SK-N-SH (cell line): Measurements from ENCODE around the gene ELANE. TPM values are rescaled to one million over a fixed set of nuclear protein-coding genes. Genes with fewer than 3 reads are reported as not detected.

Source experiments
- CTCF ChIA-PET: fragments of 300-600, 350-600 bp; formaldehyde crosslinking; extraction: SDS; loops from one replicate; lab custom pipeline; 2021; lab: Yijun Ruan, JAX
- POLR2A ChIA-PET: fragments of 350-600 bp; sonication (Branson Sonifier 250); formaldehyde crosslinking; extraction: SDS; loops from one replicate; lab custom pipeline; 2020; ENCODE audit warnings: antibody characterized with exemption, inconsistent platforms; lab: Yijun Ruan, JAX
- DNase-seq: peaks from one replicate; pipeline ENCODE4 v3.0.0; 2012
- H2AFZ ChIP-seq: fragments of 200-600 bp; sonication (generic); 2 replicates; pipeline ENCODE4 v1.8.1; 2016; ENCODE audit warnings: antibody characterized with exemption, mild to moderate bottlenecking, low read depth
- H3F3A ChIP-seq: fragments of 200-600 bp; sonication (generic); replicated peaks from 2 replicates; pipeline ENCODE3; 2016; ENCODE audit warnings: antibody characterized with exemption, mild to moderate bottlenecking; ENCODE audit not compliant: insufficient read depth
- H3K27ac ChIP-seq, 2 experiments: fragments of 200-500 bp in 1 of 2; fragments of 200-600 bp in 1 of 2; sonication (Bioruptor generic) in 1 of 2; sonication (generic), shearing (Covaris generic) in 1 of 2; 2 replicates each; pipeline versions ENCODE4 v1.5.1 to v1.6.1; 2014 to 2016; ENCODE audit warnings: low read depth in 2 of 2, inconsistent platforms in 1 of 2, low read length in 1 of 2, mild to moderate bottlenecking in 1 of 2, mixed read lengths in 1 of 2
- H3K27me3 ChIP-seq: fragments of 200-600 bp; sonication (generic), shearing (Covaris generic); 2 replicates; pipeline ENCODE4 v1.6.1; 2016; ENCODE audit warnings: mixed run types; ENCODE audit not compliant: insufficient read depth
- H3K36me3 ChIP-seq, 2 experiments: fragments of 200-500 bp in 1 of 2; fragments of 200-600 bp in 1 of 2; sonication (Bioruptor generic) in 1 of 2; sonication (generic) in 1 of 2; replicated peaks in 1 of 2; 2 replicates each; pipeline versions ENCODE3 to v1.5.1; 2014 to 2016; ENCODE audit warnings: low read length in 1 of 2, mild to moderate bottlenecking in 1 of 2; ENCODE audit not compliant: insufficient read depth in 2 of 2, control insufficient read depth in 1 of 2
- H3K4me1 ChIP-seq, 2 experiments: fragments of 200-500 bp in 1 of 2; fragments of 200-600 bp in 1 of 2; sonication (Bioruptor generic) in 1 of 2; sonication (generic), shearing (Covaris generic) in 1 of 2; 2 replicates each; pipeline versions ENCODE4 v1.5.1 to v1.6.1; 2014 to 2016; ENCODE audit warnings: low read depth in 1 of 2, low read length in 1 of 2, mixed run types in 1 of 2; ENCODE audit not compliant: insufficient read depth in 2 of 2, control insufficient read depth in 1 of 2
- H3K4me2 ChIP-seq: fragments of 200-600 bp; sonication (generic), shearing (Covaris generic); 2 replicates; pipeline ENCODE4 v1.6.1; 2017; ENCODE audit warnings: mixed run types
- H3K4me3 ChIP-seq, 2 experiments: fragments of 200-500 bp in 1 of 2; fragments of 200-600 bp in 1 of 2; sonication (Bioruptor generic) in 1 of 2; sonication (generic), shearing (Covaris generic) in 1 of 2; 2 replicates each; pipeline versions ENCODE4 v1.5.1 to v1.8.1; 2014 to 2016; ENCODE audit warnings: low read depth in 2 of 2, inconsistent platforms in 1 of 2, low read length in 1 of 2, mild to moderate bottlenecking in 1 of 2, mixed read lengths in 1 of 2, moderate library complexity in 1 of 2
- H3K79me2 ChIP-seq: fragments of 200-600 bp; sonication (generic); 2 replicates; pipeline ENCODE4 v1.8.1; 2017; ENCODE audit warnings: mild to moderate bottlenecking; ENCODE audit not compliant: insufficient read depth
- H3K9ac ChIP-seq: fragments of 200-600 bp; sonication (generic); 2 replicates; pipeline ENCODE4 v1.6.1; 2017; ENCODE audit warnings: mixed run types
- H3K9me2 ChIP-seq: fragments of 200-600 bp; sonication (generic); 2 replicates; pipeline ENCODE4 v1.6.1; 2017; ENCODE audit warnings: mixed run types
- H3K9me3 ChIP-seq: fragments of 200-600 bp; sonication (generic); 2 replicates; pipeline ENCODE4 v1.6.1; 2017; ENCODE audit warnings: mixed run types, mild to moderate bottlenecking, moderate library complexity
- H4K20me1 ChIP-seq: fragments of 200-600 bp; sonication (generic); 2 replicates; pipeline ENCODE4 v1.6.1; 2017; ENCODE audit warnings: mild to moderate bottlenecking, mixed run types; ENCODE audit not compliant: insufficient read depth
- CHD2 ChIP-seq: fragments of 150-350 bp; IDR thresholded peaks from 2 replicates; pipeline ENCODE4 v1.6.1; 2018; ENCODE audit warnings: low read length; ENCODE audit not compliant: partially characterized antibody
- ELF1 ChIP-seq: IDR thresholded peaks from 2 replicates; pipeline ENCODE4 v1.4.0; 2012
- EP300 ChIP-seq, 2 experiments: IDR thresholded peaks; 2 replicates each; pipeline versions ENCODE4 v1.4.0 to v1.6.1; 2012; ENCODE audit warnings: borderline replicate concordance in 1 of 2, low read depth in 1 of 2, low read length in 1 of 2
- EZH2phosphoT487 ChIP-seq: fragments of 200-600 bp; sonication (generic); IDR thresholded peaks from 2 replicates; pipeline ENCODE4 v1.6.1; 2017; ENCODE audit warnings: low read depth, mixed run types, mild to moderate bottlenecking, antibody characterized with exemption, moderate library complexity, borderline replicate concordance
- FOXJ3 ChIP-seq: sonication (generic); formaldehyde crosslinking; IDR thresholded peaks from 2 replicates; pipeline ENCODE4 v1.5.1; 2020; ENCODE audit warnings: mild to moderate bottlenecking, missing genetic modification reagents
- FOXM1 ChIP-seq: IDR thresholded peaks from 2 replicates; pipeline ENCODE4 v1.4.0; 2012; ENCODE audit warnings: low read depth, mild to moderate bottlenecking
- MEF2A ChIP-seq: IDR thresholded peaks from 2 replicates; pipeline ENCODE4 v1.4.0; 2012; ENCODE audit warnings: low read depth, borderline replicate concordance
- MXI1 ChIP-seq: IDR thresholded peaks from 2 replicates; pipeline ENCODE4 v1.6.1; 2012; ENCODE audit warnings: mild to moderate bottlenecking, low read depth, low read length, improper control_type of control experiment
- NFIC ChIP-seq: IDR thresholded peaks from 2 replicates; pipeline ENCODE4 v1.4.0; 2012; ENCODE audit warnings: borderline replicate concordance
- NRF1 ChIP-seq: IDR thresholded peaks from 2 replicates; pipeline ENCODE4 v1.6.1; 2012; ENCODE audit warnings: low read depth, mild to moderate bottlenecking, low read length
- RXRA ChIP-seq: IDR thresholded peaks from 2 replicates; pipeline ENCODE4 v1.4.0; 2012; ENCODE audit warnings: low read depth, mild to moderate bottlenecking, borderline replicate concordance
- TCF12 ChIP-seq: IDR thresholded peaks from 2 replicates; pipeline ENCODE4 v1.4.0; 2012
- USF2 ChIP-seq: fragments of 150-350 bp; IDR thresholded peaks from 2 replicates; pipeline ENCODE4 v1.6.1; 2017; ENCODE audit warnings: antibody characterized with exemption, low read length, low read depth, borderline replicate concordance
- YY1 ChIP-seq: IDR thresholded peaks from 2 replicates; pipeline ENCODE4 v1.4.0; 2012; ENCODE audit warnings: low read depth, mild to moderate bottlenecking
- WGBS: methylation state at CpG from one replicate; pipeline ENCODE4 v1.1.6; 2017; ENCODE audit warnings: low lambda C conversion rate; 5-methylcytosine and 5-hydroxymethylcytosine counted together
- polyA plus RNA-seq, 3 experiments: library from polyadenylated mRNA; depleted of rRNA; stranded (reverse); fragments of >200 nt; gene quantifications; 2 replicates each; pipeline ENCODE4 v1.2.3, GENCODE V29; 2012
- TF ChIP-seq, protein P1 (sequence below): IDR thresholded peaks from 2 replicates; pipeline ENCODE4 v1.4.0; 2012; ENCODE audit warnings: low read depth
- TF ChIP-seq, protein P2 (sequence below): fragments of 200-600 bp; sonication (generic); IDR thresholded peaks from 2 replicates; pipeline ENCODE4 v1.6.1; 2017; ENCODE audit warnings: antibody characterized with exemption, mild to moderate bottlenecking, moderate library complexity
- TF ChIP-seq, protein P3 (sequence below): IDR thresholded peaks from 2 replicates; pipeline ENCODE4 v1.4.0; 2012; ENCODE audit warnings: low read depth, borderline replicate concordance

Gene ELANE
- polyA plus RNA-seq, 1 of the 3 experiments (the other 2 are of a cell fraction): not detected

DNA sequence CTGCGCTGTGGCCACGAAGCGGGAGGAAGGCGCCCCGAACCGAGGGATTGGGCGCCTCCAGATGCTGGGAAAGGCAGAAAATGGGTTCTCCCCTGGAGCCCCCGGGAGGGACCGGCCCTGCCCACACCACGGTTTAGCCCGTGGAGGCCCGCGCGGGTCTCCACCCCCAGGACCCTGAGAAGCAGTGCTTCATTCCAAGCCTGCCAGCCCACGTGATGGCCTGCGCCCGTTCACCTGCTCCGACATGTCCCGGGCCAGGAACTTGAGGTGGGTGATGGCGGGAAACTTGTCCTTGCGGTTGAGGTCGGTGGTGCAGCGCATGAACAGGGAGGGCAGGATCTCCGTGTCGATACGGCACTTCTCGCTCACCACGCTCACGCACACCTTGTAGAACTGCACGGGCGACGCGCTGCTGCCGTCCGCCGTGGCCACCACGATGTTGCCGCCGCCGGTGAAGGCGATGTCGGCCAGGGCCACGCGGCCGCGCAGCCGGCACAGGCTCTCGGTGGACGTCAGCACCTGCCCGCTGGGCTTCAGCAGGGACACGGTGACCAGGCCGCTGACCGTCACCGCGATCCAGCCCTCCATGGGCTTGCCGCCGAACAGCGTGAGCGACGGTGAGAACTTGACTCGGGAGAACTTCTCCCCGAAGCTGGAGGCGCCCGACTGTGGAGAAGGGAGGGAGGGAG lies 33.6 kb downstream of the ELANE start:
- 97% methylated on average over 47 of the region's 64 CpGs for WGBS
- peaks cover 6% of the 10 kb centered on the region for H3F3A ChIP-seq
- TF ChIP-seq NRF1 (no peak), YY1 (no peak), EZH2phosphoT487 (no peak), MEF2A (no peak), USF2 (no peak), MXI1 (no peak), CHD2 (no peak), EP300 (IDR thresholded peaks at IDR 0.05; ENCODE audit: borderline replicate concordance in 1 of 2, low read depth in 1 of 2, low read length in 1 of 2) (no peak), RXRA (no peak), NFIC (no peak), ELF1 (no peak), TCF12 (no peak), FOXJ3 (CRISPR knock-in tag) (no peak), FOXM1 (no peak)
- TF ChIP-seq, protein P1, sequence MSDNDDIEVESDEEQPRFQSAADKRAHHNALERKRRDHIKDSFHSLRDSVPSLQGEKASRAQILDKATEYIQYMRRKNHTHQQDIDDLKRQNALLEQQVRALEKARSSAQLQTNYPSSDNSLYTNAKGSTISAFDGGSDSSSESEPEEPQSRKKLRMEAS: no peak
- TF ChIP-seq, protein P2, sequence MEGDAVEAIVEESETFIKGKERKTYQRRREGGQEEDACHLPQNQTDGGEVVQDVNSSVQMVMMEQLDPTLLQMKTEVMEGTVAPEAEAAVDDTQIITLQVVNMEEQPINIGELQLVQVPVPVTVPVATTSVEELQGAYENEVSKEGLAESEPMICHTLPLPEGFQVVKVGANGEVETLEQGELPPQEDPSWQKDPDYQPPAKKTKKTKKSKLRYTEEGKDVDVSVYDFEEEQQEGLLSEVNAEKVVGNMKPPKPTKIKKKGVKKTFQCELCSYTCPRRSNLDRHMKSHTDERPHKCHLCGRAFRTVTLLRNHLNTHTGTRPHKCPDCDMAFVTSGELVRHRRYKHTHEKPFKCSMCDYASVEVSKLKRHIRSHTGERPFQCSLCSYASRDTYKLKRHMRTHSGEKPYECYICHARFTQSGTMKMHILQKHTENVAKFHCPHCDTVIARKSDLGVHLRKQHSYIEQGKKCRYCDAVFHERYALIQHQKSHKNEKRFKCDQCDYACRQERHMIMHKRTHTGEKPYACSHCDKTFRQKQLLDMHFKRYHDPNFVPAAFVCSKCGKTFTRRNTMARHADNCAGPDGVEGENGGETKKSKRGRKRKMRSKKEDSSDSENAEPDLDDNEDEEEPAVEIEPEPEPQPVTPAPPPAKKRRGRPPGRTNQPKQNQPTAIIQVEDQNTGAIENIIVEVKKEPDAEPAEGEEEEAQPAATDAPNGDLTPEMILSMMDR: no peak
- TF ChIP-seq, protein P3, sequence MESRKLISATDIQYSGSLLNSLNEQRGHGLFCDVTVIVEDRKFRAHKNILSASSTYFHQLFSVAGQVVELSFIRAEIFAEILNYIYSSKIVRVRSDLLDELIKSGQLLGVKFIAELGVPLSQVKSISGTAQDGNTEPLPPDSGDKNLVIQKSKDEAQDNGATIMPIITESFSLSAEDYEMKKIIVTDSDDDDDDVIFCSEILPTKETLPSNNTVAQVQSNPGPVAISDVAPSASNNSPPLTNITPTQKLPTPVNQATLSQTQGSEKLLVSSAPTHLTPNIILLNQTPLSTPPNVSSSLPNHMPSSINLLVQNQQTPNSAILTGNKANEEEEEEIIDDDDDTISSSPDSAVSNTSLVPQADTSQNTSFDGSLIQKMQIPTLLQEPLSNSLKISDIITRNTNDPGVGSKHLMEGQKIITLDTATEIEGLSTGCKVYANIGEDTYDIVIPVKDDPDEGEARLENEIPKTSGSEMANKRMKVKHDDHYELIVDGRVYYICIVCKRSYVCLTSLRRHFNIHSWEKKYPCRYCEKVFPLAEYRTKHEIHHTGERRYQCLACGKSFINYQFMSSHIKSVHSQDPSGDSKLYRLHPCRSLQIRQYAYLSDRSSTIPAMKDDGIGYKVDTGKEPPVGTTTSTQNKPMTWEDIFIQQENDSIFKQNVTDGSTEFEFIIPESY: no peak
- H3K4me1 ChIP-seq: peaks cover 0 to 15% of the 10 kb centered on the region in 2 experiments; a peak in 1 of 4 replicates
- H3K9me2 ChIP-seq: no peaks in the 10 kb centered on the region
- POLR2A ChIA-PET: no interaction called here
- H3K9ac ChIP-seq: no peak overlapping the region
- H2AFZ ChIP-seq: no peak overlapping the region
- H3K27me3 ChIP-seq: no peaks in the 10 kb centered on the region
- H3K27ac ChIP-seq: peak overlapping the region in 1 of 2 experiments; percentile 72; a peak in 2 of 4 replicates
- DNase-seq: no peak
- no peaks in the 10 kb centered on the region for H3K9me3 ChIP-seq
- CTCF ChIA-PET: interaction anchor here (0.6 kb wide), 1 partner anchor 97 kb away, joined by 3 read pairs; no protein-coding TSS in a partner anchor
- H4K20me1 ChIP-seq: no peaks in the 10 kb centered on the region
- peaks cover 11 to 67% of the 10 kb centered on the region in 2 experiments for H3K36me3 ChIP-seq
- H3K79me2 ChIP-seq: peaks cover under 1% of the 10 kb centered on the region; the same call in 1 of the 2 replicates
- no peak overlapping the region for H3K4me2 ChIP-seq
- H3K4me3 ChIP-seq: no peak overlapping the region
